Subcutaneous preadipocyte (primary cell): ENCODE results near the gene B3GLCT. TPM values are rescaled to one million over a fixed set of nuclear protein-coding genes. Genes with fewer than 3 reads are reported as not detected.

ENCODE experiments used
- total RNA-seq: library from RNA; depleted of rRNA; stranded (reverse); fragments of >200 nt; gene quantifications from 2 replicates; pipeline ENCODE4 v1.2.3, GENCODE V29; 2012

Gene B3GLCT
- 7.0 TPM in 2 replicates for total RNA-seq

DNA sequence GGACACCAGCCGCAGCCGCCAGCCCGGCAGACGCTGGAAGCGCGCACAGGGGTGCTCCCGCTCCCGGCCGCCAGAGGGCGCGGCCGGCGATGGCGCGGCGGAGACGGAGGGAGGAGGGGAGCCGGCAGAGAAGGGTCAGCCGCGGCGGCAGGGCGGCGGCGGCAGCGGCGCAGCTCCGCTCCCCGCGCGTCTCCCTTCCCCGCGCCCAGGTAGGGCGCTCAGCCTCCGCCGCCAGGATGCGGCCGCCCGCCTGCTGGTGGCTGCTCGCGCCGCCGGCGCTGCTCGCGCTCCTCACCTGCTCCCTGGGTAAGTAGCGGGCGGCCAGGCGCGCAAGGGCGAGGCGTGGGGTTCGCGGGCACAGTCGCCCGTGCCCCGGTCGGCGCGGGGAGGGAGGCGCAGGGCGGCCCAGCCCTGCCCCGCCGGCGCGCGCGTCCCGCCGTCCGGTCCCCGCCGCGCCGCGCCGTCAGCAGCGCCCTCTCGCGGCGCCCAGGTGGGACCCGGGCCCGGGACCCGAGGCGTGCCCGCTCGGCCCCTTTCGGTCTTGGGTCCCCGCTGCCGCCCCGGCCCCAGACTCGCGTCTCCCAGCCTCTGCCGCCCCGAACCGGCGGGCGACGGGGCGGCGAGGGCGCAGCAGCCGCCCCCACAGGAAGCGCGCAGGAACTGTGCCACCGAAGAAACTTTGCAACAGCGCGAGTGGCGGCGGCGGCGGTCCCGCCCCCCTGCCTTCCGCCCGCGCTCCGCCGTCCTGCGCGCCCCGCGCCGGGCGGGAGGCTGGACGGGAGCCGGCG is at the start of gene B3GLCT:
TSS of gene B3GLCT (plus strand) at position 127 of the 788 bp plus-strand sequence. CDS start at position 237, 110 bp downstream.

GRCh38 chr13:31161557-31162150 is 38.1 kb upstream of the B3GLCT start, which contains the start of gene HSPH1:
HSPH1 (minus strand) TSS chr13:31161904; CDS start chr13:31161582, 322 bp downstream.

Other genes starting within 250 kb of the B3GLCT start
- gene HSPH1, start 38.1 kb upstream of the B3GLCT start, total RNA-seq, result 34.2 and 57.7 TPM in 2 replicates